Esophagus muscularis mucosa (tissue), 4 donors: ENCODE measurements around the gene RAMP1. TPM values are rescaled to one million over a fixed set of nuclear protein-coding genes. Genes with fewer than 3 reads are reported as not detected.

ENCODE experiments used
- DNase-seq: peaks from one replicate; pipeline ENCODE4 v3.0.0-alpha.2; 2017; ENCODE audit errors: extremely low spot score
- H3K27ac ChIP-seq, 4 donors: fragments of 200-600 bp; sonication (generic); replicated peaks in 1 of 4; 1 replicate in 3 of 4; 2 replicates in 1 of 4; pipeline ENCODE4 v1.5.1; 2016 to 2019; ENCODE audit warnings: mild to moderate bottlenecking in 1 of 4
- H3K27me3 ChIP-seq, 4 donors: fragments of 200-600 bp; sonication (generic); one replicate each; pipeline versions ENCODE4 v1.5.1 to v1.6.0; 2016 to 2019
- H3K36me3 ChIP-seq, 4 donors: fragments of 200-600 bp; sonication (generic); one replicate each; pipeline ENCODE4 v1.5.1; 2016 to 2019
- H3K4me1 ChIP-seq, 4 donors: fragments of 200-600 bp; sonication (generic); one replicate each; pipeline ENCODE4 v1.5.1; 2016 to 2019
- H3K4me3 ChIP-seq, 4 donors: fragments of 200-600 bp; sonication (generic); 1 replicate in 2 of 4; 2 replicates in 2 of 4; pipeline ENCODE4 v1.5.1; 2016 to 2019; ENCODE audit warnings: mild to moderate bottlenecking in 4 of 4, moderate library complexity in 1 of 4
- H3K9me3 ChIP-seq, 4 donors: fragments of 200-600 bp; sonication (generic); 1 replicate in 3 of 4; 2 replicates in 1 of 4; pipeline ENCODE4 v1.5.1; 2016 to 2019
- EP300 ChIP-seq: sonication (generic); formaldehyde crosslinking; IDR thresholded peaks from one replicate; pipeline ENCODE4 v1.6.1; 2017; ENCODE audit warnings: antibody characterized with exemption
- POLR2A ChIP-seq: fragments of 450-650 bp; IDR thresholded peaks from one replicate; pipeline ENCODE4 v1.6.1; 2017; ENCODE audit warnings: antibody characterized with exemption, moderate library complexity, mild to moderate bottlenecking, low read depth
- POLR2AphosphoS5 ChIP-seq, 2 donors: sonication (generic); formaldehyde crosslinking; IDR thresholded peaks; one replicate each; pipeline ENCODE4 v1.6.1; 2017; ENCODE audit warnings: antibody characterized with exemption in 2 of 2
- WGBS: methylation state at CpG from one replicate; pipeline ENCODE4 v1.1.5; 2018; 5-methylcytosine and 5-hydroxymethylcytosine counted together
- intact Hi-C: fragments of 100-400 bp; cut with DNase I; formaldehyde crosslinking; loops from one replicate; pipeline ENCODE4 v1.15.1; 2023
- total RNA-seq, 4 donors: library from RNA; depleted of rRNA; stranded (reverse); fragments of >200 nt; gene quantifications; one replicate each; pipeline versions ENCODE4 v1.1.0 to v1.2.1, GENCODE V29; 2016
- TF ChIP-seq, protein P1 (sequence below), 3 experiments: fragments of 200-600 bp in 2 of 3; fragments of 450-650 bp in 1 of 3; sonication (generic) in 2 of 3; IDR thresholded peaks; one replicate each; pipeline ENCODE4 v1.5.1; 2017 to 2019; ENCODE audit warnings: antibody characterized with exemption in 3 of 3, mild to moderate bottlenecking in 2 of 3, moderate library complexity in 1 of 3

Gene RAMP1
- total RNA-seq, 4 donors from 2014 or later = 172 to 287 (median 231) TPM

GRCh38 chr2:237820421-237820820 lies 39.0 kb upstream of the RAMP1 start:
- TF ChIP-seq, protein P1, sequence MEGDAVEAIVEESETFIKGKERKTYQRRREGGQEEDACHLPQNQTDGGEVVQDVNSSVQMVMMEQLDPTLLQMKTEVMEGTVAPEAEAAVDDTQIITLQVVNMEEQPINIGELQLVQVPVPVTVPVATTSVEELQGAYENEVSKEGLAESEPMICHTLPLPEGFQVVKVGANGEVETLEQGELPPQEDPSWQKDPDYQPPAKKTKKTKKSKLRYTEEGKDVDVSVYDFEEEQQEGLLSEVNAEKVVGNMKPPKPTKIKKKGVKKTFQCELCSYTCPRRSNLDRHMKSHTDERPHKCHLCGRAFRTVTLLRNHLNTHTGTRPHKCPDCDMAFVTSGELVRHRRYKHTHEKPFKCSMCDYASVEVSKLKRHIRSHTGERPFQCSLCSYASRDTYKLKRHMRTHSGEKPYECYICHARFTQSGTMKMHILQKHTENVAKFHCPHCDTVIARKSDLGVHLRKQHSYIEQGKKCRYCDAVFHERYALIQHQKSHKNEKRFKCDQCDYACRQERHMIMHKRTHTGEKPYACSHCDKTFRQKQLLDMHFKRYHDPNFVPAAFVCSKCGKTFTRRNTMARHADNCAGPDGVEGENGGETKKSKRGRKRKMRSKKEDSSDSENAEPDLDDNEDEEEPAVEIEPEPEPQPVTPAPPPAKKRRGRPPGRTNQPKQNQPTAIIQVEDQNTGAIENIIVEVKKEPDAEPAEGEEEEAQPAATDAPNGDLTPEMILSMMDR (IDR thresholded peaks at IDR 0.05) = no peak
- TF ChIP-seq EP300 (no peak), POLR2AphosphoS5 (IDR thresholded peaks at IDR 0.05) (no peak)
- H3K4me3 ChIP-seq = no peak overlapping the region
- H3K27me3 ChIP-seq = no peaks in the 10 kb centered on the region
- H3K9me3 ChIP-seq = no peaks in the 10 kb centered on the region
- no peaks in the 10 kb centered on the region for H3K36me3 ChIP-seq
- DNase-seq = no peak
- 88% methylated on average over 2 of the region's 2 CpGs for WGBS
- no peak overlapping the region for H3K27ac ChIP-seq
- intact Hi-C loops = no loop called here
- H3K4me1 ChIP-seq = no peaks in the 10 kb centered on the region

GRCh38 chr2:237823544-237823943 lies 35.9 kb upstream of the RAMP1 start:
- no peak for TF ChIP-seq EP300
- TF ChIP-seq, protein P1 (IDR thresholded peaks at IDR 0.05) = no peak
- TF ChIP-seq POLR2A = no peak
- no peak for TF ChIP-seq POLR2AphosphoS5 (IDR thresholded peaks at IDR 0.05)
- intact Hi-C loops = no loop called here
- no peak overlapping the region for H3K4me3 ChIP-seq
- DNase-seq = no peak
- H3K27me3 ChIP-seq = no peaks in the 10 kb centered on the region
- no peak overlapping the region for H3K27ac ChIP-seq
- 93% methylated on average over 2 of the region's 2 CpGs for WGBS
- H3K4me1 ChIP-seq = no peaks in the 10 kb centered on the region
- no peaks in the 10 kb centered on the region for H3K36me3 ChIP-seq
- no peaks in the 10 kb centered on the region for H3K9me3 ChIP-seq

DNA sequence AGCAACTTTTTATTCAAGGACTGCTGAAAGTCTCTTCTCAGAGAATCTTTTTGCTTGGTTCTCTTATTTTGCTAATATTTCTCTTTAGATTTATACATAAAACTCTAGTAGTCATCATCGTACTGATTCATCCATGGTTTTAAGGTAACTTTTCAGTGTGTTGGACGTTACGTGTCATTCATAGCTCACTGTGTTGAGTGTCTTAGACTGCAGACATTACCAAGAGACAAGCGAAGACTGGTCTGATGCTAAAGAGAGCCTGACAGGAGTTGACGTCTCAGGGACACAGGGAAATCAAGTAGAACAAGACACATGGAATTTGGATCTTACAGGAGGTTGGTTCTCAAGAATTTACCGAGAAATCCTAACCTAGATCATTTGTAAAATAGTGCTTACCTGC lies 35.3 kb upstream of the RAMP1 start:
- H3K9me3 ChIP-seq = no peaks in the 10 kb centered on the region
- no peak overlapping the region for H3K27ac ChIP-seq
- H3K27me3 ChIP-seq = no peaks in the 10 kb centered on the region
- WGBS = 88% methylated on average over 6 of the region's 6 CpGs
- DNase-seq = no peak
- TF ChIP-seq POLR2A (no peak), EP300 (no peak), POLR2AphosphoS5 (IDR thresholded peaks at IDR 0.05) (no peak)
- TF ChIP-seq, protein P1 (IDR thresholded peaks at IDR 0.05) = no peak
- intact Hi-C loops = no loop called here
- no peaks in the 10 kb centered on the region for H3K4me1 ChIP-seq
- H3K4me3 ChIP-seq = no peak overlapping the region
- no peaks in the 10 kb centered on the region for H3K36me3 ChIP-seq

DNA sequence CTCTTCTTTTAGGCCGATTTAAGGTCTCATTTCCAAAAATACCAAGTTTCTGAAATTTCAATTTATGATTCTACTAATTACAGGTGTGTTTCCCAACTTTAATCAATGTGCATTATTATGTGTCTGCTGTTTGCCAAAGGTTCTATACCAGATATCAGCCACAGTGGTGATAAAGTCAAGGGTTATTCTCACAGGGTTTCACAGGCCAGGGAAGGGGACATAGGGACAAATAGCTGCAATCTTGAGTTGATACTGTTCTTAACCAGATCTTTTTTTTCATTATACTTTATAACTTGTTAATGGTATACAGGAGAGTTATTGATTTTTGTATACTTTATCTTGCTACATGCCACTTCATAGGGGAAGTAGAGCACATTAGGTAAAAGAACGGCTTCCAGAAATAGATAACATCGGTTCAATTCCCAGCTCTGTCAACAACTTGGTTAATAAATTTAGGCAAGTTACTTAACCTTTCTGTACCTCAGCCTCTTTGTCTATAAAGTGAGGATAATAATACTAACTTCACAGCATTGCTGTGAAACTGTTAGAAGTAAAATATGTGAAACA lies 31.9 kb upstream of the RAMP1 start:
- WGBS = 96% methylated on average over 3 of the region's 3 CpGs

More for the DNA sequence above, 31.9 kb upstream of the RAMP1 start:
- Histone ChIP-seq H3K4me3 (no peak overlapping the region), H3K36me3 (no peaks in the 10 kb centered on the region), H3K4me1 (no peaks in the 10 kb centered on the region), H3K9me3 (no peaks in the 10 kb centered on the region), H3K27ac (no peak overlapping the region), H3K27me3 (no peaks in the 10 kb centered on the region)
- intact Hi-C loops = no loop called here
- DNase-seq = no peak
- TF ChIP-seq, protein P1 (IDR thresholded peaks at IDR 0.05) = no peak
- TF ChIP-seq EP300 (no peak), POLR2A (no peak), POLR2AphosphoS5 (IDR thresholded peaks at IDR 0.05) (no peak)
